ENCODE results near the gene ARFRP1.

ARFRP1 gene

DNA sequence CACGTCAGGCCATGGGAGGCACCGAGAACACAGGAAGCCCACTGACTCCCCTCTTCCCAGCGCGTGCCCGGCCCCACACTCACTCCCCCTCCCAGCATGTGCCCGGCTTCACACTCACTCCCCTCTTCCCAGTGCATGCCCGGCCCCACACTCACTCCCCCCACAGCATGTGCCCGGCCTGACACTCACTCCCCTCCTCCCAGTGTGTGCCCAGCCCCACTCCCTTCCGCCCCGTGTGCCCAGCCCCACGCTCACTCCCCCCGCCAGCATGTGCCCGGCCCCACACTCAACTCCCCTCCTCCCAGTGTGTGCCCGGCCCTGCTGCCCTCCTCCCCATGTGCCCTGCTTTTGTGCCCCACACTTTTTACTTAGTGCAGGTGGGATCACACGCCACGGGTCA lies 39.9 kb downstream of the ARFRP1 start:
- no peak for DNase-seq

DNA sequence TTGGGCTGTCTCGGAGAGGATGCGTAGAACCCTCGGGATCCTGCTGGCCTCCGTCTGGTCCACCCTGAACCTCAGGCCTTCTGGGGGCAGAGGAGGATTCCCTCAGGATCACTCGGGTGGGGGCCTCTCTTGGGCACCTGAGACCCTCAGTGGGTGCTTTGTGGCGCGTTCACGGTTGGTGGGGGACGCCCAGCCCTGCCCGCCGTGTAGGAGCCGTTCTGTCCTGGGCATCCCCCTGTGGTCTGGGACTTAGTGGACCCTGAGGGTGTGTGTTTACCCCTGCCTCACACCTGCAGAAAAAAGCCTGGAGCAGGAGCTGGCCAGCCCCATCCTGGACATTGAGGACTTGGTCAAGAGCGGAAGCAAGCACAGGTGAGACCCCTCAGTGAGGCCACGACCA lies 42.1 kb downstream of the ARFRP1 start:
- no peak overlapping the region for H3K14ac ChIP-seq (ENCODE audit: low read length)
- no peak overlapping the region for H3K4me2 ChIP-seq (ENCODE audit: low read length)
- no peak overlapping the region for H2AK5ac ChIP-seq (ENCODE audit: low read length)
- peaks cover 69 to 73% of the 10 kb centered on the region in 2 experiments for H3K36me3 ChIP-seq (ENCODE audit: control insufficient read depth in 1 of 2, insufficient read depth in 2 of 2, low read length in 2 of 2)
- no peaks in the 10 kb centered on the region for H3K9me3 ChIP-seq (ENCODE audit: insufficient read depth, low read depth, low read length)
- DNase-seq: no peak
- no peak overlapping the region for H4K8ac ChIP-seq (ENCODE audit: low read depth, low read length)
- H3K23ac ChIP-seq (ENCODE audit: low read length): no peak overlapping the region
- H3K27me3 ChIP-seq (ENCODE audit: insufficient read depth, low read length): no peaks in the 10 kb centered on the region
- no peak overlapping the region for H4K12ac ChIP-seq (ENCODE audit: low read depth, low read length)
- H3K4me1 ChIP-seq (ENCODE audit: control insufficient read depth in 1 of 2, insufficient read depth in 2 of 2, low read length in 2 of 2): no peaks in the 10 kb centered on the region
- no peaks in the 10 kb centered on the region for H3K79me1 ChIP-seq (ENCODE audit: low read length)
- no peak overlapping the region for H3K27ac ChIP-seq (ENCODE audit: low read depth, low read length)
- H3K18ac ChIP-seq (ENCODE audit: low read length): no peak overlapping the region
- no peak overlapping the region for H2AFZ ChIP-seq (ENCODE audit: insufficient read depth, low read length, poor library complexity)
- no peak overlapping the region for H3K4ac ChIP-seq (ENCODE audit: low read depth, low read length)
- no peak overlapping the region for H2BK120ac ChIP-seq (ENCODE audit: insufficient read depth, low read length, poor library complexity)
- no peak overlapping the region for H2BK12ac ChIP-seq (ENCODE audit: low read length)
- no peak overlapping the region for H3K4me3 ChIP-seq (ENCODE audit: low read depth, low read length)
- no peak overlapping the region for H3K9ac ChIP-seq (ENCODE audit: low read length)
- no CpG with 5 or more reads among the region's 14 CpGs for WGBS (ENCODE audit: extremely low coverage, insufficient coverage, insufficient read length)
- H3K79me2 ChIP-seq (ENCODE audit: control insufficient read depth, insufficient read depth, low read length, poor library complexity): no peaks in the 10 kb centered on the region
- H4K91ac ChIP-seq (ENCODE audit: low read depth, low read length): no peak overlapping the region
- H2BK5ac ChIP-seq (ENCODE audit: low read depth, low read length, poor library complexity): no peak overlapping the region

More for the DNA sequence above, 39.9 kb downstream of the ARFRP1 start:
- H4K8ac ChIP-seq (ENCODE audit: low read depth, low read length): no peak overlapping the region
- H3K4me2 ChIP-seq (ENCODE audit: low read length): no peak overlapping the region
- no peaks in the 10 kb centered on the region for H3K4me1 ChIP-seq (ENCODE audit: control insufficient read depth in 1 of 2, insufficient read depth in 2 of 2, low read length in 2 of 2)
- no peak overlapping the region for H3K4ac ChIP-seq (ENCODE audit: low read depth, low read length)
- H3K27me3 ChIP-seq (ENCODE audit: insufficient read depth, low read length): no peaks in the 10 kb centered on the region
- no peak overlapping the region for H3K9ac ChIP-seq (ENCODE audit: low read length)
- H4K12ac ChIP-seq (ENCODE audit: low read depth, low read length): no peak overlapping the region
- no peak overlapping the region for H2BK120ac ChIP-seq (ENCODE audit: insufficient read depth, low read length, poor library complexity)
- no peak overlapping the region for H4K91ac ChIP-seq (ENCODE audit: low read depth, low read length)
- no peak overlapping the region for H3K27ac ChIP-seq (ENCODE audit: low read depth, low read length)
- no peak overlapping the region for H3K18ac ChIP-seq (ENCODE audit: low read length)
- no peak overlapping the region for H3K23ac ChIP-seq (ENCODE audit: low read length)
- no peak overlapping the region for H2BK5ac ChIP-seq (ENCODE audit: low read depth, low read length, poor library complexity)
- H3K9me3 ChIP-seq (ENCODE audit: insufficient read depth, low read depth, low read length): no peaks in the 10 kb centered on the region
- no peaks in the 10 kb centered on the region for H3K79me2 ChIP-seq (ENCODE audit: control insufficient read depth, insufficient read depth, low read length, poor library complexity)
- no peaks in the 10 kb centered on the region for H3K79me1 ChIP-seq (ENCODE audit: low read length)
- no peak overlapping the region for H2AK5ac ChIP-seq (ENCODE audit: low read length)
- H2AFZ ChIP-seq (ENCODE audit: insufficient read depth, low read length, poor library complexity): no peak overlapping the region
- peaks cover 57 to 59% of the 10 kb centered on the region in 2 experiments for H3K36me3 ChIP-seq (ENCODE audit: control insufficient read depth in 1 of 2, insufficient read depth in 2 of 2, low read length in 2 of 2)
- WGBS (ENCODE audit: extremely low coverage, insufficient coverage, insufficient read length): no CpG with 5 or more reads among the region's 16 CpGs
- H3K4me3 ChIP-seq (ENCODE audit: low read depth, low read length): no peak overlapping the region
- no peak overlapping the region for H2BK12ac ChIP-seq (ENCODE audit: low read length)
- no peak overlapping the region for H3K14ac ChIP-seq (ENCODE audit: low read length)

DNA sequence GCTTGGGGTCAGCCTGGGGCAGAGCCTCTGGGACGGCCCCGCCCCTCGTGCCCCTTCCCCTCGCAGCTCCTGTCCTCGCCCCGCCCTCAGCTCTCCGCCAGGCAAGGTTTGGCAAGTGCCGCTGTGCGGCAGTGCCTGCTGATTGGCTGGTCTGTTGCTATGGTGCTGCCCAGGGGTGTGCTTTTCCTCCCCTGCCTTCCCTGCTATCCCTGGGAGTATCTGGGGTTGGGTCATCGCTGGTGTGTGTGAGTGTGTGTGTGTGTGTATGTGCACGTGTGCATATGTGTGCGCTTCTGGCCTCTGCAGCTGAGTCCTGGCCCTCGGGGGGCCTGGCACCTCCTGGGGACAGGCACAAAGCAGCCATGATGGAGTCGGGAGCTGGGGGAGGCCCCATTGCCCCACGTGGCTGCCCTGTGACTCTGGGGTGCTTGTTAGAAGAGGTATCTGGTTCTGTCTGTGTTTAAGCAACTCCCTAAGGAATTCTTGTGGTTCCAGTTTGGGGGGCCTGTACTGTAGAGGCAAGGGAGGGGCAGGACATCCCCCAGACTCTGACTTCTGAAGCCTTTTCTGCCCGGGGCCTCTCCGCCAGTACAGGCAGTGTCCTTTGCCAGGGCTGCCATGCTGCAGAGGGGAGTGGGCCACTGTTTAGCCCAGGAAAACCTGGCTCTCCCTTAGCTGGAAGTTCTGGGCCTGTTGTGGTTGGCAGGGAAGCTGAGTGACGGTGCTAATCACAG lies 42.7 kb downstream of the ARFRP1 start:
- no peak overlapping the region for H4K8ac ChIP-seq (ENCODE audit: low read depth, low read length)
- no CpG with 5 or more reads among the region's 18 CpGs for WGBS (ENCODE audit: extremely low coverage, insufficient coverage, insufficient read length)
- no peak overlapping the region for H4K12ac ChIP-seq (ENCODE audit: low read depth, low read length)
- no peak overlapping the region for H3K4ac ChIP-seq (ENCODE audit: low read depth, low read length)
- no peaks in the 10 kb centered on the region for H3K9me3 ChIP-seq (ENCODE audit: insufficient read depth, low read depth, low read length)
- no peaks in the 10 kb centered on the region for H3K4me1 ChIP-seq (ENCODE audit: control insufficient read depth in 1 of 2, insufficient read depth in 2 of 2, low read length in 2 of 2)
- H3K27ac ChIP-seq (ENCODE audit: low read depth, low read length): no peak overlapping the region
- H3K9ac ChIP-seq (ENCODE audit: low read length): no peak overlapping the region
- DNase-seq: no peak
- no peak overlapping the region for H3K18ac ChIP-seq (ENCODE audit: low read length)
- no peak overlapping the region for H3K14ac ChIP-seq (ENCODE audit: low read length)
- H3K4me3 ChIP-seq (ENCODE audit: low read depth, low read length): no peak overlapping the region
- no peak overlapping the region for H2BK120ac ChIP-seq (ENCODE audit: insufficient read depth, low read length, poor library complexity)
- no peak overlapping the region for H4K91ac ChIP-seq (ENCODE audit: low read depth, low read length)
- no peaks in the 10 kb centered on the region for H3K79me1 ChIP-seq (ENCODE audit: low read length)
- no peak overlapping the region for H2AK5ac ChIP-seq (ENCODE audit: low read length)
- H3K36me3 ChIP-seq (ENCODE audit: control insufficient read depth in 1 of 2, insufficient read depth in 2 of 2, low read length in 2 of 2): peaks cover 66 to 75% of the 10 kb centered on the region in 2 experiments
- H2BK12ac ChIP-seq (ENCODE audit: low read length): no peak overlapping the region
- no peaks in the 10 kb centered on the region for H3K79me2 ChIP-seq (ENCODE audit: control insufficient read depth, insufficient read depth, low read length, poor library complexity)
- no peak overlapping the region for H3K23ac ChIP-seq (ENCODE audit: low read length)
- H3K27me3 ChIP-seq (ENCODE audit: insufficient read depth, low read length): no peaks in the 10 kb centered on the region
- no peak overlapping the region for H3K4me2 ChIP-seq (ENCODE audit: low read length)
- H2BK5ac ChIP-seq (ENCODE audit: low read depth, low read length, poor library complexity): no peak overlapping the region
- H2AFZ ChIP-seq (ENCODE audit: insufficient read depth, low read length, poor library complexity): no peak overlapping the region

DNA sequence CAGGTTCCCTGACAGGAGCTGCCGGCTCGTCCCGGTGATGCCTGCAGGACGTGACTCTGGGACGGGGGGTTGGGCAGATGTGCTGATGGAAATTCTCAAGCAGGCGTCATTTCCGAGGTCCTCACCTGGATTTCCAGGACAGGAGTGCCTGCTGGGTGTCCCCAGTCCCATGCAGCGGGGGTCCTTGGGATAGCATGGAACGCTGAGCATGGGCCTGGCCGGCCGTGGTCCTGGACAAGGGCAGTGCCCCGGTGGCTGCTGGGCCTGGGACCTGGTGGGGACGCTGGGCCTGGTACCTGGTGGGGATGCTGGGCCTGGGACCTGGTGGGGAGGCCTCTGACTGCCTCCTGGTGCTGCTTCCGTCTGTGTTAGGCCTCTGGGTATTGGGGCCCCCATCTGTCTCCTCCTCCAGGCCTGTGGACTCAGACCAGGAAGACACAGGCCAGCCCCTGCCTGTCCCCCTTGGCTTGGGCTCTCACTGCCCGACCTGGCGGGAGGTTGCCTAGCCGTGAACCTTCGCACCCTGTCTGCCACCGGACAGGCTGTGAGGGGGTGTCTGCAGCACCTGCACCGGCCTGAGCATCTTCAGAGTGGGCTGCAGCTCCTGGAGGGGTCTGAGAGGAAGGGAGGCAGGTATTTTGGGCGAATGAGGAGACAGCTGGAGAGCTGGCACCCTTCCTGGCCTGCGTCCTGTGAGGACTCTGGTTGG lies 43.5 kb downstream of the ARFRP1 start:
- no peak overlapping the region for H3K18ac ChIP-seq (ENCODE audit: low read length)
- H2AFZ ChIP-seq (ENCODE audit: insufficient read depth, low read length, poor library complexity): no peak overlapping the region
- H3K9me3 ChIP-seq (ENCODE audit: insufficient read depth, low read depth, low read length): no peaks in the 10 kb centered on the region
- no peak overlapping the region for H3K14ac ChIP-seq (ENCODE audit: low read length)
- H4K91ac ChIP-seq (ENCODE audit: low read depth, low read length): no peak overlapping the region
- peaks cover 66 to 75% of the 10 kb centered on the region in 2 experiments for H3K36me3 ChIP-seq (ENCODE audit: control insufficient read depth in 1 of 2, insufficient read depth in 2 of 2, low read length in 2 of 2)
- H2BK120ac ChIP-seq (ENCODE audit: insufficient read depth, low read length, poor library complexity): no peak overlapping the region
- no peak overlapping the region for H3K27ac ChIP-seq (ENCODE audit: low read depth, low read length)
- H2AK5ac ChIP-seq (ENCODE audit: low read length): no peak overlapping the region
- no peak overlapping the region for H3K4me3 ChIP-seq (ENCODE audit: low read depth, low read length)
- H3K23ac ChIP-seq (ENCODE audit: low read length): no peak overlapping the region
- no peak overlapping the region for H4K12ac ChIP-seq (ENCODE audit: low read depth, low read length)
- no peak overlapping the region for H3K9ac ChIP-seq (ENCODE audit: low read length)
- H2BK5ac ChIP-seq (ENCODE audit: low read depth, low read length, poor library complexity): no peak overlapping the region
- no CpG with 5 or more reads among the region's 22 CpGs for WGBS (ENCODE audit: extremely low coverage, insufficient coverage, insufficient read length)
- no peaks in the 10 kb centered on the region for H3K79me1 ChIP-seq (ENCODE audit: low read length)
- no peak overlapping the region for H3K4me2 ChIP-seq (ENCODE audit: low read length)
- no peaks in the 10 kb centered on the region for H3K27me3 ChIP-seq (ENCODE audit: insufficient read depth, low read length)
- DNase-seq: no peak
- peaks cover under 1 to 2% of the 10 kb centered on the region in 2 experiments for H3K4me1 ChIP-seq (ENCODE audit: control insufficient read depth in 1 of 2, insufficient read depth in 2 of 2, low read length in 2 of 2)
- H3K4ac ChIP-seq (ENCODE audit: low read depth, low read length): no peak overlapping the region
- H2BK12ac ChIP-seq (ENCODE audit: low read length): no peak overlapping the region
- no peak overlapping the region for H4K8ac ChIP-seq (ENCODE audit: low read depth, low read length)
- no peaks in the 10 kb centered on the region for H3K79me2 ChIP-seq (ENCODE audit: control insufficient read depth, insufficient read depth, low read length, poor library complexity)
